ENCODE data around the gene ADD1.

The ADD1 gene

DNA sequence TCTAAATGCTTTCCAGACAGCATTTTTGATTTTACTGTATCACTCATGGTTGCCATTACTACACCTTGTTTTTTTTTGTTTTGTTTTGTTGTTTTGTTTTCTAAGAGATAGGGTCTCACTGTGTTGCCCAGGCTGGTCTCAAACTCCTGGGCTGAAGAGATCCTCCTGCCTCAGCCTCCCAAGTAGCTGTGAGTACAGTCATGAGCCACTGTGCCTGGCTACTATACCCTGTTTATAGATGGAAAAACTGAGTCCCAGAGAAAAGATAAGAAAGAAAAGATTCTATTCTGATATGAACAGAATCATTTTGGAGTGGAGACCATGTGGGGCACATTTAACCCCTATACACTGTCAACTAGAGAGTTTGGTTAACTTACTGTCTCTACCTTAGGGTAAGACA is 20.0 kb downstream of the ADD1 start:
- TF ChIP-seq, protein P1, sequence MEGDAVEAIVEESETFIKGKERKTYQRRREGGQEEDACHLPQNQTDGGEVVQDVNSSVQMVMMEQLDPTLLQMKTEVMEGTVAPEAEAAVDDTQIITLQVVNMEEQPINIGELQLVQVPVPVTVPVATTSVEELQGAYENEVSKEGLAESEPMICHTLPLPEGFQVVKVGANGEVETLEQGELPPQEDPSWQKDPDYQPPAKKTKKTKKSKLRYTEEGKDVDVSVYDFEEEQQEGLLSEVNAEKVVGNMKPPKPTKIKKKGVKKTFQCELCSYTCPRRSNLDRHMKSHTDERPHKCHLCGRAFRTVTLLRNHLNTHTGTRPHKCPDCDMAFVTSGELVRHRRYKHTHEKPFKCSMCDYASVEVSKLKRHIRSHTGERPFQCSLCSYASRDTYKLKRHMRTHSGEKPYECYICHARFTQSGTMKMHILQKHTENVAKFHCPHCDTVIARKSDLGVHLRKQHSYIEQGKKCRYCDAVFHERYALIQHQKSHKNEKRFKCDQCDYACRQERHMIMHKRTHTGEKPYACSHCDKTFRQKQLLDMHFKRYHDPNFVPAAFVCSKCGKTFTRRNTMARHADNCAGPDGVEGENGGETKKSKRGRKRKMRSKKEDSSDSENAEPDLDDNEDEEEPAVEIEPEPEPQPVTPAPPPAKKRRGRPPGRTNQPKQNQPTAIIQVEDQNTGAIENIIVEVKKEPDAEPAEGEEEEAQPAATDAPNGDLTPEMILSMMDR (IDR thresholded peaks at IDR 0.05; ENCODE audit: low read depth, low read length, missing control alignments) = no peak
- no peak overlapping the region for H3K4me3 ChIP-seq (ENCODE audit: low read depth, low read length)
- no peak for DNase-seq (ENCODE audit: low read depth)

DNA sequence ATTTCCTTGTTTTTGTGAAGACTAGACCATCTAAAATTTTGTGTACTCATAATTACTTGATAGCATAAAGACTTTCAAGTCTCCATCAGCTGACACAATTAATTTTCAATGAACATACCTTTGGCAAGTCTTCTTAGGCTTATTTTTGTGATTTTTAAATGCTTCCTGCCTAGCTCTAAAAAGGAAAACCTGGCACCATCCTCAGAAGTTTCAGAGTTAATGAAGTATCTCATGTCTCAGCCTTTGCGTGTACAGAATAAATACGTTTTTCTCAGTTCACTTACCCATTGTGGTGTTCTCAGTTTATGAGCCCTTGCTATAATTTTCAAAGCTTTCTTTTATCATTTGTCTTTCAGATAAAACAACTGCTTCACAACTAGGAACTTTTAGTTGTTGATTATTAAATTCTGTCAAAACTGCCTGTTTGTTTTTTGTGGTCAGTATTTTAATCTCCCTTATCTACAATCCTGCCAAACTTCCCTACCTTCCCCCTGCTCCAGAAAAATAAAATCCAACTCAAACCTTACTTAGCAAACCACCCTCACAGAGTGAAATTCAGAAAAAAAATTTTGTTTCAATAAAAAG is 21.6 kb downstream of the ADD1 start:
- TF ChIP-seq, protein P1 (IDR thresholded peaks at IDR 0.05; ENCODE audit: low read depth, low read length, missing control alignments) = no peak
- no peak overlapping the region for H3K4me3 ChIP-seq (ENCODE audit: low read depth, low read length)
- DNase-seq (ENCODE audit: low read depth) = no peak

DNA sequence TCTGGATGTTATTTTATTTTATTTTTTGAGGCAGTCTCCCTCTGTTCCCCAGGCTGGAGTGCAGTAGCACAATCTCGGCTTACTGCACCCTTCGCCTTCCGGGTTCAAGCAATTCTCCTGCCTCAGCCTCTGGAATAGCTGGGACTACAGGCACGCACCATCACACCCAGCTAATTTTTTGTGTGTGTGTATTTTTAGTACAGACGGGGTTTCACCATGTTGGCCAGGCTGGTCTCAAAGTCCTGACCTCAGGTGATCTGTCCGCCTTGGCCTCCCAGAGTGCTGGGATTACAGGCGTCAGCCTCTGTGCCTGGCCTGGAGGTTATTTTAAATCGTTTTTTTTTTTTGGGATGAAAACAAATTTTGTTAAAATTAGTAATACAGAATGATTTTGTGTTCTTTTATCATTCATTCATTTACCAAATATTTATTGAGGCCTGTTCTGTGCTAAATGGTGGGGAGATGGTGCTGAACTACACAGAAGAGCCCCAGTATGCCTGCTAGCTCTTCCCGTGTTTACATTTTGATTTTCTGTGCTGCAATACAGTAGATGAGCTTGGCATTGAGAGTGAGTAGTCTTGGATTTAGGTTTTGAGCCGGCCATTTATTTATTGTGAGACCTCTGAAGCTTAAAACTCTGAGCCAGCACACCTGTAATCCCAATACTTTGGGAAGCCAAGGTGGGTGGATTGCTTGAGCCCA is 22.7 kb downstream of the ADD1 start:
- TF ChIP-seq, protein P1 (IDR thresholded peaks at IDR 0.05; ENCODE audit: low read depth, low read length, missing control alignments) = no peak
- no peak for DNase-seq (ENCODE audit: low read depth)
- no peak overlapping the region for H3K4me3 ChIP-seq (ENCODE audit: low read depth, low read length)

DNA sequence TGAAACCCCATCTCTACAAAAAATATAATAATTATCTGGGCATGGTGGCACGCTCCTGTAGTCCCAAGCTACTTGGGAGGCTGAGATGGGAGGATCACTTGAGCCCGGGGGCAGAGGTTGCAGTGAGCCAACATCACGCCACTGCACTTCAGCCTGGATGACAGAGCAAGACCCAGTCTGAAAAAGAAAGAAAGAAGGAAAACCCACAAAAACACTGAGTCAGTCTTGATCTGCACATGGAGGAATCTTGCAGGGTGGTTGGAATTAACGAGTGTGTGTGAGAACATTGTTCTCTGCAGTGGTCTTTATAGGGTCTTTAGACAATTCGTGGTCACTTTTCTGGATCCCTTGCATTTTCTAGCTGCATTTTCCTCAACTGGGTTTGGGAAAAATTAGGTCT is 23.2 kb downstream of the ADD1 start:
- TF ChIP-seq, protein P1 (IDR thresholded peaks at IDR 0.05; ENCODE audit: low read depth, low read length, missing control alignments) = no peak
- no peak for DNase-seq (ENCODE audit: low read depth)
- H3K4me3 ChIP-seq (ENCODE audit: low read depth, low read length) = no peak overlapping the region

DNA sequence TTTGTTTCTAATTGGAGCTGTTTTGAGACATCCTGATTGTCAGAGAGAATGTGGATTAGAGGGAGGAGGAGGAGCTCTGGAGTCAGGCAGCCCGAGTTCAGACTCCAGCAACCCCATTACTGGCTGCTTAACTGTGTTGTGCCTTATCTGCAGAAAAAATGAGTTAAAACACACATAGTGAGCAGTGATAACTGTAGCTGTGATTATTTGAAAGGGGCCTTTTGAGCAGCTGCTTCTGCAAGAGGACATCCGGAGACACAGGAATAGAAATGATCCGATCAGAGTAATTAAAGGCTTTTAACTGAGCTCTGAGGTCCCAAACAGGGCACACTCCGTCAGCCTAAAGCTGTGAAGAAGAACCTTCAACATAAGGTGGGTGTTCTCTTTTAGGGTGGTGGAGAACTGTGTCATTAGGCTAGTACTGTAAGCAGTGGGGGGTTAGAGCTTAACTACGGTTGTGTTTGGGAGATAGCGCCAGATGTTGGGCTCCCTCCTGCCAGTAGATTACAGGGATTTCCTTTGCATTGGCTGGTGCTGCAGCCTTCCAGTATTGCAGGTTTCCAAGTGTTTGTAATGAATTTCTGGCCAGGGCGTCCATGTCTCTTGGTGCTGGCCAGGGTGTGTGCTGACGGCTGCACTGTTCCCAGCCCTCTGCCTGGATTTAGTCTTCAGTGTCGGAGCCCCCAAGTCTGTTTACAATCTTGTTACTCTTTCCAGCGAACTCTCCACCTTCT is 24.3 kb downstream of the ADD1 start:
- TF ChIP-seq, protein P1 (IDR thresholded peaks at IDR 0.05; ENCODE audit: low read depth, low read length, missing control alignments) = no peak
- H3K4me3 ChIP-seq (ENCODE audit: low read depth, low read length) = no peak overlapping the region
- no peak for DNase-seq (ENCODE audit: low read depth)

DNA sequence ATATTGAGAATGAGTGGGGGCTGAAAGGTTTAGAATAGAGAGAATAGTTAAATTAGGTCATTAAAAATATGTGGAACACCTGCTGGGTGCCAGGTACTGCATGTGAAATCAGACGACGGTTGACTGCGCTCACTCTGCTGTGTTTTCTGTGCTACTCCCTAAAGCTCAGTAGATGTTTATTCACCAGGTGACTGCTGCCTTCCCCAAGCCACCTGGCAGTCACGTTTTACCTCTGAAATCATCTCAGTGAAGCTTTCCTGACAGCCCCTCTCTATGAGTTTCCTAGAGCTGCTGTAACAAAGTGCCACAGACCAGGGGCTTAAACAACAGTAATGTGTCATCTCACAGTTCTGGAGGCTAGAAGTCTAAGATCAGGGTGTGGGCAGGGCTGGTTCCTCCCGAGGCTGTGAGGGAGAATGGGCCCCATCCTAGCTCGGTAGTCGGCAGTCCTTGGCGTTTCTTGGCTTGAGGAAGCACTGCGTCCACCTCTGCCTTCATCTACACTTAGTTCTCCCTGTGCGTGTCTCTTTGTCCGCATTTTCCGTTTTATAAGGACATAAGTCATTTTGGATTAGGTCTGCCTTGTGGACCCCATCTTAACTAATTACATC is 25.3 kb downstream of the ADD1 start:
- DNase-seq (ENCODE audit: low read depth) = no peak
- no peak overlapping the region for H3K4me3 ChIP-seq (ENCODE audit: low read depth, low read length)
- TF ChIP-seq, protein P1 (IDR thresholded peaks at IDR 0.05; ENCODE audit: low read depth, low read length, missing control alignments) = no peak

Data from GM12864 (cell line).